HepG2 (cell line): ENCODE data around the gene LGALS3. TPM values are rescaled to one million over a fixed set of nuclear protein-coding genes. Genes with fewer than 3 reads are reported as not detected.

Experiments
- ARNT2 ChIP-seq: sonication (generic); formaldehyde crosslinking; IDR thresholded peaks from 2 replicates; pipeline ENCODE4 v1.8.0; 2022; ENCODE audit warnings: mild to moderate bottlenecking, low read depth, missing genetic modification reagents, moderate library complexity
- DMAP1 ChIP-seq: IDR thresholded peaks from 2 replicates; pipeline ENCODE4 v1.6.1; 2016
- MEIS1 ChIP-seq: sonication (generic); formaldehyde crosslinking; IDR thresholded peaks from 2 replicates; pipeline ENCODE4 v1.9.0; 2021; ENCODE audit warnings: mild to moderate bottlenecking, missing genetic modification reagents, moderate library complexity, borderline replicate concordance
- NBN ChIP-seq: fragments of 450-650 bp; conservative IDR thresholded peaks from 2 replicates; pipeline ENCODE4 v1.6.1; 2017
- NFYC ChIP-seq: IDR thresholded peaks from 2 replicates; pipeline ENCODE4 v1.6.1; 2016; ENCODE audit warnings: missing genetic modification reagents, missing compliant biosample characterization
- NR2F2 ChIP-seq: IDR thresholded peaks from 2 replicates; pipeline ENCODE4 v1.6.1; 2012; ENCODE audit warnings: low read depth, inconsistent platforms, borderline replicate concordance
- PCBP1 ChIP-seq: fragments of 200-400 bp; formaldehyde crosslinking; IDR thresholded peaks from 2 replicates; pipeline ENCODE4 v1.6.1; 2017; ENCODE audit warnings: mild to moderate bottlenecking, low read depth, low read length, borderline replicate concordance
- PHF20 ChIP-seq: sonication (generic); formaldehyde crosslinking; IDR thresholded peaks from 2 replicates; pipeline ENCODE4 v1.5.0; 2020; ENCODE audit warnings: mild to moderate bottlenecking, missing genetic modification reagents
- SETDB1 ChIP-seq: sonication (generic); formaldehyde crosslinking; IDR thresholded peaks from 2 replicates; pipeline ENCODE4 v1.5.1; 2020; ENCODE audit warnings: missing genetic modification reagents, mild to moderate bottlenecking, borderline replicate concordance
- SNRNP70 ChIP-seq: fragments of 200-400 bp; formaldehyde crosslinking; IDR thresholded peaks from 2 replicates; pipeline ENCODE4 v1.6.1; 2017; ENCODE audit warnings: mild to moderate bottlenecking, low read depth, low read length, moderate library complexity
- SOX6 ChIP-seq, 2 experiments: fragments of 450-650 bp in 1 of 2; sonication (generic) in 1 of 2; formaldehyde crosslinking in 1 of 2; IDR thresholded peaks; 2 replicates each; pipeline versions ENCODE4 v1.4.0 to v1.6.1; 2017 to 2020; ENCODE audit warnings: antibody characterized with exemption in 1 of 2, mild to moderate bottlenecking in 1 of 2, missing genetic modification reagents in 1 of 2
- SRF ChIP-seq: IDR thresholded peaks from 2 replicates; pipeline ENCODE4 v1.6.1; 2011; ENCODE audit warnings: mild to moderate bottlenecking, low read depth, low read length, moderate library complexity
- ZNF501 ChIP-seq: sonication (generic); formaldehyde crosslinking; IDR thresholded peaks from 2 replicates; pipeline ENCODE4 v1.5.1; 2020; ENCODE audit warnings: mild to moderate bottlenecking, moderate library complexity, missing genetic modification reagents
- ZNF546 ChIP-seq: sonication (generic); formaldehyde crosslinking; conservative IDR thresholded peaks from 2 replicates; pipeline ENCODE4 v1.8.1; 2023; ENCODE audit warnings: mild to moderate bottlenecking, missing genetic modification reagents
- ZNF572 ChIP-seq: sonication (generic); formaldehyde crosslinking; IDR thresholded peaks from 2 replicates; pipeline ENCODE4 v1.5.1; 2020; ENCODE audit warnings: mild to moderate bottlenecking, missing genetic modification reagents
- ZNF816 ChIP-seq: sonication (generic); formaldehyde crosslinking; IDR thresholded peaks from 2 replicates; pipeline ENCODE4 v1.8.0; 2022; ENCODE audit warnings: missing genetic modification reagents, mild to moderate bottlenecking, borderline replicate concordance
- polyA plus RNA-seq, 8 experiments: library from polyadenylated mRNA; depleted of rRNA in 3 of 8; stranded (reverse) in 7 of 8; unstranded in 1 of 8; fragments of >200 nt; fragmentation: Illumina TruSeq in 4 of 8; extraction: Trizol in 4 of 8; gene quantifications; 2 replicates each; pipeline versions ENCODE4 v1.2.1 to v1.2.3, GENCODE V29; 2011 to 2016; ENCODE audit warnings: low read depth in 4 of 8, missing spikeins in 1 of 8, mixed read lengths in 1 of 8; ENCODE audit not compliant: insufficient read depth in 1 of 8
- total RNA-seq, 5 experiments: library from RNA; depleted of rRNA; stranded (reverse); fragments of >200 nt; fragmentation: Illumina TruSeq; extraction: Trizol; gene quantifications; 2 replicates each; pipeline ENCODE4 v1.2.3, GENCODE V29; 2016; ENCODE audit warnings: low read depth in 1 of 5
- TF ChIP-seq, protein P1 (sequence below): sonication (generic); formaldehyde crosslinking; IDR thresholded peaks from 2 replicates; pipeline ENCODE4 v1.5.1; 2020; ENCODE audit warnings: mild to moderate bottlenecking, missing genetic modification reagents, borderline replicate concordance
- TF ChIP-seq, protein P2 (sequence below): sonication (generic); formaldehyde crosslinking; IDR thresholded peaks from 2 replicates; pipeline ENCODE4 v1.4.0; 2020; ENCODE audit warnings: missing genetic modification reagents
- TF ChIP-seq, protein P3 (sequence below): sonication (generic); formaldehyde crosslinking; IDR thresholded peaks from 2 replicates; pipeline ENCODE4 v1.5.1; 2020; ENCODE audit warnings: missing genetic modification reagents, mild to moderate bottlenecking, borderline replicate concordance
- TF ChIP-seq, protein P4 (sequence below): sonication (generic); formaldehyde crosslinking; IDR thresholded peaks from 2 replicates; pipeline ENCODE4 v1.8.0; 2022; ENCODE audit warnings: missing genetic modification reagents, mild to moderate bottlenecking, inconsistent platforms, borderline replicate concordance

LGALS3 gene
- total and polyA plus RNA-seq, 2 of the 13 experiments (the other 11 are each of a cell fraction or from before 2014, with no cell fraction given), result 5.0 to 97.4 TPM

DNA sequence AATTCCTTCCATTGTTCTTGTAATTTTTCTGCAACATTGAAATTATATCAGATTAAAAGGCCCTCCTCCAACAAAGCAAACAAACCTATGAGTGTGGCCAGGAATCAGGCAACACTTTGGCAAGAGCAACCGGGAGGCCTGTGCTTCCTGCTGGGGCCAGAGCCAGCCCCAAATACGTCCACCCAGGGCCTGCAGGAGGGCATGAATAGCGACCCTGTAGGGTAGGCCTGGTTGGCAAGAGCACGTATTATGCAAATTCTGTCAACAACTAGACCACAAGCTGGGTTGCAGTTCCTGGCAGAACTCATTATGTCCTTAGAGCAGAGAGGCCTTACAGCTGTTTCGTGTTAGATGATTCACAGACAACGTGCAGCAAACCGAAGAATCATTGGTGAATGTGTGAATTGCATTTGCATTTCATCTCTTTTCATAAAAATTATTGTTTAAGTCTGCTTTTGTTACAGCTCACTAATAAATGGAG is 26.9 kb upstream of the LGALS3 start (continued):
- TF ChIP-seq, protein P1, sequence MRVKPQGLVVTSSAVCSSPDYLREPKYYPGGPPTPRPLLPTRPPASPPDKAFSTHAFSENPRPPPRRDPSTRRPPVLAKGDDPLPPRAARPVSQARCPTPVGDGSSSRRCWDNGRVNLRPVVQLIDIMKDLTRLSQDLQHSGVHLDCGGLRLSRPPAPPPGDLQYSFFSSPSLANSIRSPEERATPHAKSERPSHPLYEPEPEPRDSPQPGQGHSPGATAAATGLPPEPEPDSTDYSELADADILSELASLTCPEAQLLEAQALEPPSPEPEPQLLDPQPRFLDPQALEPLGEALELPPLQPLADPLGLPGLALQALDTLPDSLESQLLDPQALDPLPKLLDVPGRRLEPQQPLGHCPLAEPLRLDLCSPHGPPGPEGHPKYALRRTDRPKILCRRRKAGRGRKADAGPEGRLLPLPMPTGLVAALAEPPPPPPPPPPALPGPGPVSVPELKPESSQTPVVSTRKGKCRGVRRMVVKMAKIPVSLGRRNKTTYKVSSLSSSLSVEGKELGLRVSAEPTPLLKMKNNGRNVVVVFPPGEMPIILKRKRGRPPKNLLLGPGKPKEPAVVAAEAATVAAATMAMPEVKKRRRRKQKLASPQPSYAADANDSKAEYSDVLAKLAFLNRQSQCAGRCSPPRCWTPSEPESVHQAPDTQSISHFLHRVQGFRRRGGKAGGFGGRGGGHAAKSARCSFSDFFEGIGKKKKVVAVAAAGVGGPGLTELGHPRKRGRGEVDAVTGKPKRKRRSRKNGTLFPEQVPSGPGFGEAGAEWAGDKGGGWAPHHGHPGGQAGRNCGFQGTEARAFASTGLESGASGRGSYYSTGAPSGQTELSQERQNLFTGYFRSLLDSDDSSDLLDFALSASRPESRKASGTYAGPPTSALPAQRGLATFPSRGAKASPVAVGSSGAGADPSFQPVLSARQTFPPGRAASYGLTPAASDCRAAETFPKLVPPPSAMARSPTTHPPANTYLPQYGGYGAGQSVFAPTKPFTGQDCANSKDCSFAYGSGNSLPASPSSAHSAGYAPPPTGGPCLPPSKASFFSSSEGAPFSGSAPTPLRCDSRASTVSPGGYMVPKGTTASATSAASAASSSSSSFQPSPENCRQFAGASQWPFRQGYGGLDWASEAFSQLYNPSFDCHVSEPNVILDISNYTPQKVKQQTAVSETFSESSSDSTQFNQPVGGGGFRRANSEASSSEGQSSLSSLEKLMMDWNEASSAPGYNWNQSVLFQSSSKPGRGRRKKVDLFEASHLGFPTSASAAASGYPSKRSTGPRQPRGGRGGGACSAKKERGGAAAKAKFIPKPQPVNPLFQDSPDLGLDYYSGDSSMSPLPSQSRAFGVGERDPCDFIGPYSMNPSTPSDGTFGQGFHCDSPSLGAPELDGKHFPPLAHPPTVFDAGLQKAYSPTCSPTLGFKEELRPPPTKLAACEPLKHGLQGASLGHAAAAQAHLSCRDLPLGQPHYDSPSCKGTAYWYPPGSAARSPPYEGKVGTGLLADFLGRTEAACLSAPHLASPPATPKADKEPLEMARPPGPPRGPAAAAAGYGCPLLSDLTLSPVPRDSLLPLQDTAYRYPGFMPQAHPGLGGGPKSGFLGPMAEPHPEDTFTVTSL, result no peak
- TF ChIP-seq PCBP1, result no peak
- no peak; the same call in 1 of the 2 replicates for TF ChIP-seq NFYC (CRISPR knock-in tag)
- TF ChIP-seq MEIS1 (CRISPR knock-in tag), result no peak
- TF ChIP-seq SETDB1 (CRISPR knock-in tag), result no peak
- TF ChIP-seq ARNT2, result no peak
- TF ChIP-seq DMAP1, result no peak
- no peak for TF ChIP-seq PHF20 (CRISPR knock-in tag)
- 0 out of 2 replicates have a peak, but pooled peaks have one; percentile 3 for TF ChIP-seq ZNF816
- no peak for TF ChIP-seq NBN
- no peak for TF ChIP-seq ZNF572 (CRISPR knock-in tag)
- TF ChIP-seq, protein P2, sequence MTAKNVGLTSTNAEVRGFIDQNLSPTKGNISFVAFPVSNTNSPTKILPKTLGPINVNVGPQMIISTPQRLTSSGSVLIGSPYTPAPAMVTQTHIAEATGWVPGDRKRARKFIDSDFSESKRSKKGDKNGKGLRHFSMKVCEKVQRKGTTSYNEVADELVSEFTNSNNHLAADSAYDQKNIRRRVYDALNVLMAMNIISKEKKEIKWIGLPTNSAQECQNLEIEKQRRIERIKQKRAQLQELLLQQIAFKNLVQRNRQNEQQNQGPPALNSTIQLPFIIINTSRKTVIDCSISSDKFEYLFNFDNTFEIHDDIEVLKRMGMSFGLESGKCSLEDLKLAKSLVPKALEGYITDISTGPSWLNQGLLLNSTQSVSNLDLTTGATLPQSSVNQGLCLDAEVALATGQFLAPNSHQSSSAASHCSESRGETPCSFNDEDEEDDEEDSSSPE (CRISPR knock-in tag), result no peak
- TF ChIP-seq, protein P3, sequence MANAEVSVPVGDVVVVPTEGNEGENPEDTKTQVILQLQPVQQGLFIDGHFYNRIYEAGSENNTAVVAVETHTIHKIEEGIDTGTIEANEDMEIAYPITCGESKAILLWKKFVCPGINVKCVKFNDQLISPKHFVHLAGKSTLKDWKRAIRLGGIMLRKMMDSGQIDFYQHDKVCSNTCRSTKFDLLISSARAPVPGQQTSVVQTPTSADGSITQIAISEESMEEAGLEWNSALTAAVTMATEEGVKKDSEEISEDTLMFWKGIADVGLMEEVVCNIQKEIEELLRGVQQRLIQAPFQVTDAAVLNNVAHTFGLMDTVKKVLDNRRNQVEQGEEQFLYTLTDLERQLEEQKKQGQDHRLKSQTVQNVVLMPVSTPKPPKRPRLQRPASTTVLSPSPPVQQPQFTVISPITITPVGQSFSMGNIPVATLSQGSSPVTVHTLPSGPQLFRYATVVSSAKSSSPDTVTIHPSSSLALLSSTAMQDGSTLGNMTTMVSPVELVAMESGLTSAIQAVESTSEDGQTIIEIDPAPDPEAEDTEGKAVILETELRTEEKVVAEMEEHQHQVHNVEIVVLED (CRISPR knock-in tag), result no peak
- TF ChIP-seq ZNF501 (CRISPR knock-in tag), result no peak
- TF ChIP-seq SNRNP70, result no peak
- TF ChIP-seq SRF, result no peak
- TF ChIP-seq SOX6 (IDR thresholded peaks at IDR 0.05), result no peak
- TF ChIP-seq SOX6 (CRISPR knock-in tag; IDR thresholded peaks at IDR 0.05), result peak; percentile 12; the same call in 1 of the 2 replicates
- TF ChIP-seq NR2F2, result no peak
- TF ChIP-seq, protein P4, sequence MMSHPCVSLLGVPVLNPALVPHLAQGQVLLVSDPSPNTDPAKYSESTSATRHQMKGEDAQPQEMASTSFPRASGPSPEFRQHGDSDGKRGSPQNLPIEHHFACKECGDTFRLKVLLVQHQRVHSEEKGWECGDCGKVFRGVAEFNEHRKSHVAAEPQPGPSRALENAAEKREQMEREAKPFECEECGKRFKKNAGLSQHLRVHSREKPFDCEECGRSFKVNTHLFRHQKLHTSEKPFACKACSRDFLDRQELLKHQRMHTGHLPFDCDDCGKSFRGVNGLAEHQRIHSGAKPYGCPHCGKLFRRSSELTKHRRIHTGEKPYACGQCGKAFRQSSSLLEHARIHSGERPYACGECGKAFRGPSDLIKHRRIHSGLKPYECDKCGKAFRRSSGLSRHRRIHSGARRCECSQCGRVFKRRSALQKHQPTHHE (CRISPR knock-in tag), result no peak
- no peak for TF ChIP-seq ZNF546
